ENCODE measurements around the gene MTG1.
A peak's percentile ranks its signal among the peaks of the same experiment; 100 is the strongest.
"Not testable (repeated sequence)": the region's sequence is repeated elsewhere in the genome, so short reads cannot be mapped to it uniquely, and the experiment has no call there.

Gene MTG1

GRCh38 chr10:133373174-133374090 is 20.5 kb upstream of the MTG1 start, which contains the start of gene ECHS1:
ECHS1 (minus strand) TSS chr10:133373354; CDS start chr10:133373333, 21 bp downstream.
- H3K27me3 ChIP-seq (ENCODE audit: low read depth, low read length) = no peaks in the 10 kb centered on the region
- H3K4me3 ChIP-seq (ENCODE audit: low read depth in 1 of 2, low read length in 2 of 2) = peak within 1 kb of the TSS; percentile 37 to 63
- H3K36me3 ChIP-seq (ENCODE audit: control insufficient read depth in 1 of 2, insufficient read depth in 2 of 2, low read length in 2 of 2) = peaks cover 20 to 25% of the 10 kb centered on the region in 2 donors
- H3K9me3 ChIP-seq (ENCODE audit: control insufficient read depth in 1 of 2, low read length in 2 of 2) = no peaks in the 10 kb centered on the region
- H3K4me1 ChIP-seq (ENCODE audit: control insufficient read depth in 1 of 2, insufficient read depth in 2 of 2, low read length in 2 of 2) = peaks cover 0 to 22% of the 10 kb centered on the region in 2 donors
- peak within 1 kb of the TSS; percentile 63 for H3K27ac ChIP-seq (ENCODE audit: low read length)

GRCh38 chr10:133375357-133376115 is 18.4 kb upstream of the MTG1 start:
- H3K4me1 ChIP-seq (ENCODE audit: control insufficient read depth in 1 of 2, insufficient read depth in 2 of 2, low read length in 2 of 2) = peaks cover 0 to 32% of the 10 kb centered on the region in 2 donors
- no peak overlapping the region for H3K4me3 ChIP-seq (ENCODE audit: low read depth in 1 of 2, low read length in 2 of 2)
- no peaks in the 10 kb centered on the region for H3K27me3 ChIP-seq (ENCODE audit: low read depth, low read length)
- H3K27ac ChIP-seq (ENCODE audit: low read length) = no peak overlapping the region
- peaks cover 1 to 4% of the 10 kb centered on the region in 2 donors for H3K36me3 ChIP-seq (ENCODE audit: control insufficient read depth in 1 of 2, insufficient read depth in 2 of 2, low read length in 2 of 2)
- no peaks in the 10 kb centered on the region for H3K9me3 ChIP-seq (ENCODE audit: control insufficient read depth in 1 of 2, low read length in 2 of 2)

DNA sequence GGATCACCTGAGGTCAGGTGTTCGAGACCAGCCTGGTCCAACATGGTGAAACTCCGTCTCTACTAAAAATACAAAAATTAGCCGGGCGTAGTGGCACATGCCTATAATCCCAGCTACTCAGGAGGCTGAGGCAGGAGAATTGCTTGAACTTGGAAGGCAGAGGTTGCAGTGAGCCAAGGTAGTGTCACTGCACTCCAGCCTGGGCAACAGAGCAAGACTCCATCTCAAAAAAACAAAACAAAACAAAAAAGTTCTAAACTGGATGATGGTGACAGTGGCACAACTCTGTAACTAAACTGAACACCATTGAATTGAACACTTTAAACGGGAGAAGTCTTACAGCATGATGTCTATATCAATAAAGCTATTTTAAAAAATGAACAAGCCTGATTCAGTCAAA is 17.8 kb upstream of the MTG1 start:
- H3K27me3 ChIP-seq (ENCODE audit: low read depth, low read length); H3K4me3 ChIP-seq (ENCODE audit: low read depth in 1 of 2, low read length in 2 of 2); H3K36me3 ChIP-seq (ENCODE audit: control insufficient read depth in 1 of 2, insufficient read depth in 2 of 2, low read length in 2 of 2); H3K9me3 ChIP-seq (ENCODE audit: control insufficient read depth in 1 of 2, low read length in 2 of 2); H3K27ac ChIP-seq (ENCODE audit: low read length): not testable (repeated sequence)
- H3K4me1 ChIP-seq (ENCODE audit: control insufficient read depth in 1 of 2, insufficient read depth in 2 of 2, low read length in 2 of 2) = peaks cover 0 to 32% of the 10 kb centered on the region in 2 donors

DNA sequence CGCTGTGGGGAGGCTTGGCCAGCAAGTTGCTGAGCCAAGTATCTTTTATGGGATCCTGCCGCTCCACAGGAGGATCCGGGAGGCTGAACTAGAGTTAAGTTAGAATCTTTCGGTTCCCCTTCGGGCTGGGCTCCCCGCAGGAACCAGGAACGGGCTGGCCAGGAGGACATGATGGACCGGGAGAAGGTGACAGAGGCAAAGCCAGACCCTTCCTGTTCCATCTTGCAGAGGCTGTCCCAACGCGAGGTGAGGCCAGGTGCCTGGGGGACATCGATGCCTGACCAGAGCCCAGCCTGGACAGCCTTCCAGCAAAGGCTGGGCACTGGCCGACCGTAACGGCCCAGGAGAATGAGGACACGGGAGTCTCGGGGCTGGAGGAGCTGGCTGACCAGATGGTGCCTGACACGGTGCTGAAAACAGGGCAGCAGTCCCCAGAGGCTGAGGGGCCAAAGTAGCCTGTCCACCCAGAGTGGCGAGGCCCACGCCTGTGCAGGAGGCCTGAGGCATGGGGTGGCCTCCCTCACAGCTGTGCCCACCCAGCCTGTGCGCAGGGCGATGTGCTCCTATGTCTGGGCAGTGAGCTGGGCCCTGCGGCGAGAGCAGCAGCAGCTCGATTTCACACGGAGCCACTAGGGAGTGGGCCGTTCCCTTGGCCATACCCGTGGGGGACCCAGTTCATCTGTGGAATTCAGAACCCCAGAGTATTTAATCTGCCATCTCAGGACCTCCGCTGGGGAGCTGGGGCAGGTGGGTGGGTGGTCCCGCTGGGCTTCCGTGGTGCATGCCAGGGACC is 16.7 kb upstream of the MTG1 start:
- Histone ChIP-seq H3K4me3 (ENCODE audit: low read depth in 1 of 2, low read length in 2 of 2) (peak overlapping the region in 1 of 2 donors; percentile 91), H3K4me1 (ENCODE audit: control insufficient read depth in 1 of 2, insufficient read depth in 2 of 2, low read length in 2 of 2) (peaks cover 0 to 26% of the 10 kb centered on the region in 2 donors), H3K27ac (ENCODE audit: low read length) (no peak overlapping the region)

DNA sequence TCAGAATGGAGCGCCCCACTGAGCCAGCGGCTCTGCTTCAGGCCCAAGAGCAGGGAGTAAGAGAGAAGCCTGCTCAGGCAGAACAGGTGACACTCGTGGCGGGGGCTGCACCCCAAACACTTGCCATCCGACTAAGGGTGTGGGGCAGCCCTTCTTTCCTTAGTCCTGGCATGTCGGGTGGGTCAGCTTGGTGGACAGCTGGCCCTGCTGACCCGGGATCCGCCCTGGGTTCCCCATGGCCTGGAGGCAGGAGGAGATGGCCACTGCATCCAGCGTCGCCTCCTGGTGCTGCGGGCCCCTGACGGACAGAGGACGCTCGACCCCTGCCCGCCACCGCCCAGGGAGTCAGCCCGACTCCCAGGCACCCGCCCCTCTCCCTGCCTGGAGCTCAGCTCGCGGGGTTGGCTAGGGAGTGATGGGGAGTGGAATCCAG is 16.1 kb upstream of the MTG1 start:
- H3K36me3 ChIP-seq (ENCODE audit: control insufficient read depth in 1 of 2, insufficient read depth in 2 of 2, low read length in 2 of 2) = no peaks in the 10 kb centered on the region
- H3K9me3 ChIP-seq (ENCODE audit: control insufficient read depth in 1 of 2, low read length in 2 of 2) = no peaks in the 10 kb centered on the region
- no peak overlapping the region for H3K27ac ChIP-seq (ENCODE audit: low read length)
- peaks cover 0 to 22% of the 10 kb centered on the region in 2 donors for H3K4me1 ChIP-seq (ENCODE audit: control insufficient read depth in 1 of 2, insufficient read depth in 2 of 2, low read length in 2 of 2)
- H3K4me3 ChIP-seq (ENCODE audit: low read depth in 1 of 2, low read length in 2 of 2) = peak overlapping the region; percentile 69 to 91
- H3K27me3 ChIP-seq (ENCODE audit: low read depth, low read length) = no peaks in the 10 kb centered on the region

More for the DNA sequence above, 16.7 kb upstream of the MTG1 start:
- no peaks in the 10 kb centered on the region for H3K27me3 ChIP-seq (ENCODE audit: low read depth, low read length)
- H3K36me3 ChIP-seq (ENCODE audit: control insufficient read depth in 1 of 2, insufficient read depth in 2 of 2, low read length in 2 of 2) = no peaks in the 10 kb centered on the region
- H3K9me3 ChIP-seq (ENCODE audit: control insufficient read depth in 1 of 2, low read length in 2 of 2) = no peaks in the 10 kb centered on the region

DNA sequence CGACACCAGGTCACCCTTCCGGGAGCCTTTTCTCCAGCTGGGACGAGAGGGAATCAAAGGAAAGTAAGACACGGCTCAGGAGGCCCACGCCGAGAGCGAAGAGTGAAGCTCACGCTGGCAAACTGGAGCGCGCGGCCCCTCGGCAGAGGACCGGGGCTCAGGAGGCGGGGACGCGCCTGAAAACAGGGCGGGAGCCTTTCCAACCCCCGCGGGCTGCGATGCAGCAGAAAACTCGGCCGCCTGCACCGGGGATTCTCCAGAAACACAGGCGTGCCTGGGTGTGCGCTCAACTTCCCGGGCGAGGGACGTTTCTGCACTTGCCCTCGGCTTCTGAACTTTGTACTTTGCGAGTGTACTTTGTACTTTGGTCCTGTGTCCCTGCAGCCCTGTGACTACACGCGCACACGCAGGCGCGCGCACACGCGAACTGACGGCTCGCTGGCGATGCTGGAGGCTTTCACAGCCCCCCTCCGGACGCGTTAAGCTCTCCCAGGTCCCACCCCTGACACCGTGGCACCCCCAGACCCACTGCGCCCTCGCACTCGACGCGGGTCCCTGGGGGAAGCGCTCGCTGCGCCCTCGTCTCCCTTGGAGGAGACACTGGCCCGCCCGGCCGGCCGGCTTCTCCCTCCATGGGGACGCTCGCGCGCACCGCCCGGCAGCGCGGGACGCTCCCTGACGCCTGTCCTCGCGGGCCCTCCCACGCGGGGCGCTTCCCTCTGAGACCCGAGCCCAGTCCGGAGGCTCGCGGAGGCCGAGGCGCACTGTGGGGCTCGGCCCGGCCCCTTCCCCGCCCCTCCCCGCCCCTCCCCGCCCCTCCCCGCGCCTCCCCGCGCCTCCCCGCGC is 15.5 kb upstream of the MTG1 start:
- Histone ChIP-seq H3K4me3 (ENCODE audit: low read depth in 1 of 2, low read length in 2 of 2) (peak overlapping the region; percentile 69 to 91), H3K27me3 (ENCODE audit: low read depth, low read length) (no peaks in the 10 kb centered on the region), H3K4me1 (ENCODE audit: control insufficient read depth in 1 of 2, insufficient read depth in 2 of 2, low read length in 2 of 2) (peaks cover 0 to 22% of the 10 kb centered on the region in 2 donors), H3K27ac (ENCODE audit: low read length) (no peak overlapping the region), H3K36me3 (ENCODE audit: control insufficient read depth in 1 of 2, insufficient read depth in 2 of 2, low read length in 2 of 2) (no peaks in the 10 kb centered on the region), H3K9me3 (ENCODE audit: control insufficient read depth in 1 of 2, low read length in 2 of 2) (no peaks in the 10 kb centered on the region)

DNA sequence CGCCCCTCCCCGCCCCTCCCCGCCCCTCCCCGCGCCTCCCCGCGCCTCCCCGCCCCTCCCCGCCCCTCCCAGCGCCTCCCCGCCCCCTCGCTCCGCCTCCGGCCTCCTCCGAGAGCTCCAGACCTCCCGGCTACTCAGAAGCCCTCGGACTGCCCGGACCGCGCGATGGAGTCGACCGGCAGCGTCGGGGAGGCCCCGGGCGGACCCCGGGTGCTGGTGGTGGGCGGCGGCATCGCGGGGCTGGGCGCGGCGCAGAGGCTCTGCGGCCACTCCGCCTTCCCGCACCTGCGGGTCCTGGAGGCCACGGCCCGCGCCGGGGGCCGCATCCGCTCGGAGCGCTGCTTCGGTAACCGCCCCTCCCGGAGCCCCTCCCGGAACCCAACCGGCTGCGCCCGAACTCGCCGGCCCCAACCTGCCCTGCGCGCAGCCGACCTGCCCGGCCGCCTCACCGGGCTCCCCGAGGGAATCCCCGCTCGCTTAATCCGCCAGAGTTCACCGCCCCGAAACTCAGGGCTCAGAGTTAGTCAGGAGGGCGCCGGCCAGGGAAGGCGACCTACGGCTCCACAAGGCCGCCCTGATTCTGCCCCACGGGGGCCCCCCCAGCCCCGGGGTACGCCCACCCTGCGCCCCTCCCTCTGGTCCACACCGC is 14.7 kb upstream of the MTG1 start, which contains the start of gene PAOX:
Gene PAOX, plus strand, starts transcription at position 111 of the 649 bp plus-strand sequence. Its CDS starts 55 bp downstream, at position 166.
- H3K4me3 ChIP-seq (ENCODE audit: low read depth in 1 of 2, low read length in 2 of 2) = peak within 1 kb of the TSS; percentile 69 to 91
- peaks cover 0 to 19% of the 10 kb centered on the region in 2 donors for H3K4me1 ChIP-seq (ENCODE audit: control insufficient read depth in 1 of 2, insufficient read depth in 2 of 2, low read length in 2 of 2)
- H3K36me3 ChIP-seq (ENCODE audit: control insufficient read depth in 1 of 2, insufficient read depth in 2 of 2, low read length in 2 of 2) = no peaks in the 10 kb centered on the region
- H3K27me3 ChIP-seq (ENCODE audit: low read depth, low read length) = no peaks in the 10 kb centered on the region
- no peaks in the 10 kb centered on the region for H3K9me3 ChIP-seq (ENCODE audit: control insufficient read depth in 1 of 2, low read length in 2 of 2)
- no peak within 1 kb of the TSS for H3K27ac ChIP-seq (ENCODE audit: low read length)

DNA sequence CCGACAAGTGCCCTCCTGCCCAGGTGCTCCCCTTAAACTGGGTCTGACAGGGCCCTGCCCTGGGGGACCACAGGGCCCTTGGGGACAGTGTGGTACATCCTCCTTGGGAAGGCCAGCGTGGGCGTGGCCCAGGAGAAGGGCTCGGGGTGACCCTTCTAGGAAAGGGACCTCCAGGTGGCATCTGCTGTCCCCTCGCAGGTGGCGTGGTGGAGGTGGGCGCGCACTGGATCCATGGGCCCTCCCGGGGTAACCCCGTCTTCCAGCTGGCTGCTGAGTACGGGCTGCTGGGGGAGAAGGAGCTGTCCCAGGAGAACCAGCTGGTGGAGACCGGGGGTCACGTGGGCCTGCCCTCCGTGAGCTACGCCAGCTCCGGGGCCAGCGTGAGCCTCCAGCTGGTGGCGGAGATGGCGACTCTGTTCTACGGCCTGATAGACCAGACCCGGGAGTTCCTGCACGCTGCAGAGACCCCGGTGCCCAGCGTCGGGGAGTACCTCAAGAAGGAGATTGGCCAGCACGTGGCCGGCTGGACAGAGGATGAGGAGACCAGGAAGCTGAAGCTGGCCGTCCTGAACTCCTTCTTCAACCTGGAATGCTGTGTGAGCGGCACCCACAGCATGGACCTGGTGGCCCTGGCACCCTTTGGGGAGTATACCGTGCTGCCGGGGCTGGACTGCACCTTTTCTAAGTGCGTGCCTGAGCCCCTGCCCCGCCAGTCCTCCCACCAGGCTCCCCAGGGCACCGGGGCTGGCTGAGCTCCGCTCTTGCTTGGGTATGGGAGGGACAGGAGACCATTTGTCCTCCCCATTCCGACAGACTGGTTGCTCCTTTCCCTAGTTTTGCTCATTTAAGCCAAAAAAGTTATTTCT is 13.9 kb upstream of the MTG1 start:
- no peak overlapping the region for H3K27ac ChIP-seq (ENCODE audit: low read length)
- H3K4me3 ChIP-seq (ENCODE audit: low read depth in 1 of 2, low read length in 2 of 2) = peak overlapping the region; percentile 42 to 77
- no peaks in the 10 kb centered on the region for H3K9me3 ChIP-seq (ENCODE audit: control insufficient read depth in 1 of 2, low read length in 2 of 2)
- H3K27me3 ChIP-seq (ENCODE audit: low read depth, low read length) = no peaks in the 10 kb centered on the region
- peaks cover 0 to 16% of the 10 kb centered on the region in 2 donors for H3K4me1 ChIP-seq (ENCODE audit: control insufficient read depth in 1 of 2, insufficient read depth in 2 of 2, low read length in 2 of 2)
- H3K36me3 ChIP-seq (ENCODE audit: control insufficient read depth in 1 of 2, insufficient read depth in 2 of 2, low read length in 2 of 2) = no peaks in the 10 kb centered on the region

- H3K4me1 ChIP-seq (ENCODE audit: control insufficient read depth in 1 of 2, insufficient read depth in 2 of 2, low read length in 2 of 2) = peaks cover 0 to 16% of the 10 kb centered on the region in 2 donors
- H3K9me3 ChIP-seq (ENCODE audit: control insufficient read depth in 1 of 2, low read length in 2 of 2) = no peaks in the 10 kb centered on the region
- H3K27me3 ChIP-seq (ENCODE audit: low read depth, low read length) = no peaks in the 10 kb centered on the region
- no peaks in the 10 kb centered on the region for H3K36me3 ChIP-seq (ENCODE audit: control insufficient read depth in 1 of 2, insufficient read depth in 2 of 2, low read length in 2 of 2)
- H3K27ac ChIP-seq (ENCODE audit: low read length) = no peak overlapping the region
- no peak overlapping the region for H3K4me3 ChIP-seq (ENCODE audit: low read depth in 1 of 2, low read length in 2 of 2)
These were observed 12.9 kb upstream of the MTG1 start for GRCh38 chr10:133381036-133381435.
